ENCODE data around the gene CPA3. TPM values are rescaled to one million over a fixed set of nuclear protein-coding genes. Genes with fewer than 3 reads are reported as not detected.
A peak's percentile ranks its signal among the peaks of the same experiment; 100 is the strongest.

Gene CPA3
- total and polyA plus RNA-seq, 2 donors (not counting 1 experiment from before 2014, with no cell fraction given) = 0.17 TPM; not detected in 1

- DNase-seq (ENCODE audit: low read depth in 2 of 2) = no peak
- no peak for TF ChIP-seq CTCF (conservative IDR thresholded peaks at IDR 0.05 in 1 of 2, IDR thresholded peaks at IDR 0.05 in 1 of 2; ENCODE audit: low read depth in 1 of 2, low read length in 2 of 2)
- no peak for TF ChIP-seq EZH2 (IDR thresholded peaks at IDR 0.05; ENCODE audit: low read length, missing control alignments)
- Histone ChIP-seq H3K27ac (ENCODE audit: insufficient read depth, low read length) (no peak overlapping the region), H3K79me2 (ENCODE audit: control insufficient read depth, insufficient read depth, low read length) (no peaks in the 10 kb centered on the region), H3K27me3 (ENCODE audit: control insufficient read depth, insufficient read depth, low read length) (no peaks in the 10 kb centered on the region), H3K9me3 (ENCODE audit: control insufficient read depth, insufficient read depth, low read depth, low read length) (no peaks in the 10 kb centered on the region), H3K4me1 (ENCODE audit: control insufficient read depth, extremely low read depth, insufficient read depth, low read length) (no peaks in the 10 kb centered on the region), H3K36me3 (ENCODE audit: control insufficient read depth, insufficient read depth, low read length) (no peaks in the 10 kb centered on the region), H3K4me2 (ENCODE audit: extremely low read depth, insufficient read depth, low read length) (no peak overlapping the region), H2AFZ (ENCODE audit: low read length) (no peak overlapping the region), H3K9ac (ENCODE audit: insufficient read depth, low read length) (no peak overlapping the region), H4K20me1 (ENCODE audit: control insufficient read depth, extremely low read depth, insufficient read depth, low read length) (no peaks in the 10 kb centered on the region), H3K4me3 (replicated peaks in 1 of 4; ENCODE audit: control extremely low read depth in 1 of 4, insufficient read depth in 1 of 4, low read depth in 3 of 4, low read length in 4 of 4) (no peak overlapping the region)
Observed at GRCh38 chr3:148878095-148878494, 13.0 kb downstream of the CPA3 start.

GRCh38 chr3:148879256-148879655 lies 14.2 kb downstream of the CPA3 start:
- Histone ChIP-seq H2AFZ (ENCODE audit: low read length) (no peak overlapping the region), H3K4me1 (ENCODE audit: control insufficient read depth, extremely low read depth, insufficient read depth, low read length) (no peaks in the 10 kb centered on the region), H3K4me3 (replicated peaks in 1 of 4; ENCODE audit: control extremely low read depth in 1 of 4, insufficient read depth in 1 of 4, low read depth in 3 of 4, low read length in 4 of 4) (no peak overlapping the region), H3K27ac (ENCODE audit: insufficient read depth, low read length) (no peak overlapping the region), H3K27me3 (ENCODE audit: control insufficient read depth, insufficient read depth, low read length) (no peaks in the 10 kb centered on the region), H3K9ac (ENCODE audit: insufficient read depth, low read length) (no peak overlapping the region), H3K4me2 (ENCODE audit: extremely low read depth, insufficient read depth, low read length) (no peak overlapping the region), H3K9me3 (ENCODE audit: control insufficient read depth, insufficient read depth, low read depth, low read length) (no peaks in the 10 kb centered on the region), H3K79me2 (ENCODE audit: control insufficient read depth, insufficient read depth, low read length) (no peaks in the 10 kb centered on the region), H4K20me1 (ENCODE audit: control insufficient read depth, extremely low read depth, insufficient read depth, low read length) (no peaks in the 10 kb centered on the region), H3K36me3 (ENCODE audit: control insufficient read depth, insufficient read depth, low read length) (no peaks in the 10 kb centered on the region)
- DNase-seq (ENCODE audit: low read depth in 2 of 2) = no peak
- TF ChIP-seq EZH2 (IDR thresholded peaks at IDR 0.05; ENCODE audit: low read length, missing control alignments) (no peak), CTCF (conservative IDR thresholded peaks at IDR 0.05 in 1 of 2, IDR thresholded peaks at IDR 0.05 in 1 of 2; ENCODE audit: low read depth in 1 of 2, low read length in 2 of 2) (no peak)

GRCh38 chr3:148880681-148881080 lies 15.6 kb downstream of the CPA3 start:
- Histone ChIP-seq H4K20me1 (ENCODE audit: control insufficient read depth, extremely low read depth, insufficient read depth, low read length) (no peaks in the 10 kb centered on the region), H3K4me2 (ENCODE audit: extremely low read depth, insufficient read depth, low read length) (no peak overlapping the region), H3K9ac (ENCODE audit: insufficient read depth, low read length) (no peak overlapping the region), H2AFZ (ENCODE audit: low read length) (no peak overlapping the region), H3K27me3 (ENCODE audit: control insufficient read depth, insufficient read depth, low read length) (no peaks in the 10 kb centered on the region), H3K36me3 (ENCODE audit: control insufficient read depth, insufficient read depth, low read length) (no peaks in the 10 kb centered on the region), H3K79me2 (ENCODE audit: control insufficient read depth, insufficient read depth, low read length) (no peaks in the 10 kb centered on the region), H3K4me3 (replicated peaks in 1 of 4; ENCODE audit: control extremely low read depth in 1 of 4, insufficient read depth in 1 of 4, low read depth in 3 of 4, low read length in 4 of 4) (no peak overlapping the region), H3K9me3 (ENCODE audit: control insufficient read depth, insufficient read depth, low read depth, low read length) (no peaks in the 10 kb centered on the region), H3K27ac (ENCODE audit: insufficient read depth, low read length) (no peak overlapping the region), H3K4me1 (ENCODE audit: control insufficient read depth, extremely low read depth, insufficient read depth, low read length) (no peaks in the 10 kb centered on the region)
- peak in 1 of 2 donors; percentile 21 for DNase-seq (ENCODE audit: low read depth in 2 of 2)
- TF ChIP-seq EZH2 (IDR thresholded peaks at IDR 0.05; ENCODE audit: low read length, missing control alignments) (no peak), CTCF (conservative IDR thresholded peaks at IDR 0.05 in 1 of 2, IDR thresholded peaks at IDR 0.05 in 1 of 2; ENCODE audit: low read depth in 1 of 2, low read length in 2 of 2) (no peak)
